Smooth muscle cell (in vitro differentiated cells): Measurements from ENCODE around the gene FAM120A. TPM values are rescaled to one million over a fixed set of nuclear protein-coding genes. Genes with fewer than 3 reads are reported as not detected.

Experiments
- DNase-seq: peaks from one replicate; lab custom pipeline; 2025; ENCODE audit not compliant: unreplicated experiment; lab: John Stamatoyannopoulos, UW
- H2AFZ ChIP-seq: fragments of 200-600 bp; sonication (generic); 2 replicates; pipeline ENCODE4 v1.6.0; 2016; ENCODE audit warnings: antibody characterized with exemption, low read depth, mild to moderate bottlenecking
- H3F3A ChIP-seq: fragments of 200-600 bp; sonication (generic); 2 replicates; pipeline ENCODE4 v1.6.0; 2017; ENCODE audit warnings: antibody characterized with exemption, low read depth
- H3K27ac ChIP-seq: fragments of 200-600 bp; sonication (generic); 2 replicates; pipeline ENCODE4 v1.5.1; 2016; ENCODE audit warnings: low read depth, mild to moderate bottlenecking
- H3K27me3 ChIP-seq: fragments of 200-600 bp; sonication (generic); 2 replicates; pipeline ENCODE4 v1.6.1; 2016; ENCODE audit warnings: low read depth, mild to moderate bottlenecking
- H3K36me3 ChIP-seq: fragments of 200-600 bp; sonication (generic); 2 replicates; pipeline ENCODE4 v1.5.1; 2016; ENCODE audit warnings: low read depth
- H3K4me1 ChIP-seq: fragments of 200-600 bp; sonication (generic); 2 replicates; pipeline ENCODE4 v1.5.1; 2016; ENCODE audit warnings: low read depth
- H3K4me2 ChIP-seq: fragments of 200-600 bp; sonication (generic); 2 replicates; pipeline ENCODE4 v1.6.0; 2016; ENCODE audit warnings: mild to moderate bottlenecking
- H3K4me3 ChIP-seq: fragments of 200-600 bp; sonication (generic); 2 replicates; pipeline ENCODE4 v1.5.1; 2016; ENCODE audit warnings: mild to moderate bottlenecking
- H3K79me2 ChIP-seq: fragments of 200-600 bp; sonication (generic); 2 replicates; pipeline ENCODE4 v1.6.0; 2016; ENCODE audit warnings: low read depth, mild to moderate bottlenecking
- H3K9ac ChIP-seq: fragments of 200-600 bp; sonication (generic); 2 replicates; pipeline ENCODE4 v1.6.0; 2016; ENCODE audit warnings: low read depth
- H3K9me3 ChIP-seq: fragments of 200-600 bp; sonication (generic); replicated peaks from 2 replicates; pipeline ENCODE4 v1.5.1; 2016; ENCODE audit warnings: low read depth
- H4K20me1 ChIP-seq: fragments of 200-600 bp; sonication (generic); 2 replicates; pipeline ENCODE4 v1.6.0; 2016; ENCODE audit warnings: low read depth
- CTCF ChIP-seq: fragments of 200-600 bp; sonication (generic); IDR thresholded peaks from 2 replicates; pipeline ENCODE4 v1.5.1; 2017; ENCODE audit warnings: borderline replicate concordance, mild to moderate bottlenecking, antibody characterized with exemption; ENCODE audit not compliant: insufficient read depth, poor library complexity, severe bottlenecking
- WGBS: methylation state at CpG from one replicate; pipeline ENCODE4 v1.1.7; 2016; ENCODE audit warnings: low lambda C conversion rate; 5-methylcytosine and 5-hydroxymethylcytosine counted together
- microRNA-seq: library from miRNA; unstranded; fragments of <30 nt; microRNA quantifications from one replicate; pipeline ENCODE4, GENCODE V29; 2016; ENCODE audit warnings: borderline number of aligned reads
- polyA plus RNA-seq: library from polyadenylated mRNA; unstranded; fragments of >200 nt; fragmentation: Nextera tagmentation; extraction: Ambion mirVana; gene quantifications from 2 replicates; pipeline ENCODE4 v1.2.1, GENCODE V29; 2016
- small RNA-seq: library from RNA; depleted of rRNA; stranded (forward); fragments of <200 nt; gene quantifications from one replicate; pipeline ENCODE3, GENCODE V24; 2014
- total RNA-seq: library from RNA; depleted of rRNA; stranded (reverse); fragments of >200 nt; gene quantifications from 2 replicates; pipeline ENCODE4 v1.2.3, GENCODE V29; 2014

Gene FAM120A
- total and polyA plus RNA-seq, 2 experiments from 2014 or later: 14.4 to 47.2 TPM

DNA sequence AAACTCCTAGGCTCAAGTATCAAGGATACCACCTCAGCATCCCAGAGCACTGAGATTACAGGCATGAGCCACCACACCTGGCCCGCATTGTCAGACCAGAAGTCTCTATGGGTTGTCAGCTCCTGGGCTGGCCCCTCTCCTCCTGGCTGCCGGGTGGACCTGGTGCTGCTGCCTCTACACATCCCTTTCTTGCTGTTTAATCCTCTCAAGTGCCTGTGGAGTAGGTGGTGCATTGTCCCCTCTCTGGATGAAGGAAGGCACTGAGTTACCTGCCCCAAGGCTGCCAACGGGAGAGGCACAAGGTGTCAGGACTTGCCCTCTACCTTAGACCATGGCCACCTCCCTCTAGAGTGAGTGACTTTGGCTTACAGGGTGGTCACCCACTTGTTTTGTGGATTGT is 162.3 kb downstream of the FAM120A start:
- Histone ChIP-seq H3K27me3 (no peaks in the 10 kb centered on the region), H3K4me1 (peaks cover 6% of the 10 kb centered on the region), H3K9ac (no peak overlapping the region), H3K27ac (no peak overlapping the region), H4K20me1 (peaks cover 91% of the 10 kb centered on the region), H3K4me3 (no peak overlapping the region), H3K36me3 (no peaks in the 10 kb centered on the region), H2AFZ (no peak overlapping the region), H3K4me2 (no peak overlapping the region), H3F3A (no peaks in the 10 kb centered on the region), H3K9me3 (peaks cover 12% of the 10 kb centered on the region), H3K79me2 (peaks cover 78% of the 10 kb centered on the region)
- no peak for TF ChIP-seq CTCF
- WGBS: 83% methylated on average over 3 of the region's 3 CpGs
- no peak for DNase-seq

- H3K9me3 ChIP-seq: peaks cover 4% of the 10 kb centered on the region
- no peak overlapping the region for H3K9ac ChIP-seq
- H3K4me1 ChIP-seq: peaks cover 6% of the 10 kb centered on the region
- H3K36me3 ChIP-seq: no peaks in the 10 kb centered on the region
- peaks cover 98% of the 10 kb centered on the region for H4K20me1 ChIP-seq
- no peak overlapping the region for H3K27ac ChIP-seq
- no peak overlapping the region for H3K4me3 ChIP-seq
- peaks cover 71% of the 10 kb centered on the region for H3K79me2 ChIP-seq
- H3K27me3 ChIP-seq: no peaks in the 10 kb centered on the region
- no peak for TF ChIP-seq CTCF
- no peaks in the 10 kb centered on the region for H3F3A ChIP-seq
- no peak overlapping the region for H2AFZ ChIP-seq
- DNase-seq: no peak
- WGBS: 86% methylated on average over 5 of the region's 5 CpGs
- H3K4me2 ChIP-seq: no peak overlapping the region
These were observed 163.5 kb downstream of the FAM120A start for GRCh38 chr9:93614830-93615468.

Small RNA genes lying within 50 kb of the gene (microRNA-seq; reads per million reads assigned to microRNA genes)
- gene MIR548AU: not detected

Small RNA genes lying within 50 kb of the gene (small RNA-seq; reads per million reads assigned to genes)
- gene RF00019: not detected

Other genes with a start within 250 kb of the FAM120A start
- 18.7 and 23.3 TPM in 2 replicates for gene FAM120AOS, start 1.9 kb downstream of the FAM120A start, total RNA-seq
- gene FAM120AOS, start 1.9 kb downstream of the FAM120A start, polyA plus RNA-seq: 28.8 and 35.5 TPM in 2 replicates
- 18.0 and 18.3 TPM in 2 replicates for gene PHF2, start 124.9 kb downstream of the FAM120A start, total RNA-seq
- gene PHF2, start 124.9 kb downstream of the FAM120A start, polyA plus RNA-seq: 11.1 and 13.0 TPM in 2 replicates